Measurements from ENCODE around the gene TMEM31.

TMEM31 gene

GRCh38 chrX:103691059-103691458, 19.6 kb upstream of the TMEM31 start:
- H3K4me3 Mint-ChIP-seq = no peak overlapping the region
- CTCF ChIA-PET = interaction anchor here (0.6 to 1.3 kb wide), 2 partner anchors 158 to 460 kb away, joined by 3 to 4 read pairs; no protein-coding TSS in a partner anchor
- H3K36me3 Mint-ChIP-seq = no peaks in the 10 kb centered on the region

GRCh38 chrX:103697687-103698086, 13.0 kb upstream of the TMEM31 start:
- Mint-ChIP-seq H3K4me1 (no peaks in the 10 kb centered on the region), H3K27me3 (no peaks in the 10 kb centered on the region), H3K9me3 (no peaks in the 10 kb centered on the region), H3K27ac (no peak overlapping the region), H3K36me3 (no peaks in the 10 kb centered on the region), H3K4me3 (no peak overlapping the region)
- no peak for DNase-seq
- CTCF ChIA-PET = no interaction called here

More at GRCh38 chrX:103691059-103691458, 19.6 kb upstream of the TMEM31 start:
- no peaks in the 10 kb centered on the region for H3K27me3 Mint-ChIP-seq
- H3K27ac Mint-ChIP-seq = no peak overlapping the region
- H3K4me1 Mint-ChIP-seq = no peaks in the 10 kb centered on the region
- no peaks in the 10 kb centered on the region for H3K9me3 Mint-ChIP-seq
- DNase-seq = no peak

GRCh38 chrX:103699243-103699642, 11.5 kb upstream of the TMEM31 start:
- Mint-ChIP-seq H3K9me3 (no peaks in the 10 kb centered on the region), H3K4me1 (no peaks in the 10 kb centered on the region), H3K36me3 (no peaks in the 10 kb centered on the region), H3K4me3 (no peak overlapping the region), H3K27ac (no peak overlapping the region), H3K27me3 (peaks cover 4% of the 10 kb centered on the region)
- CTCF ChIA-PET = no interaction called here
- no peak for DNase-seq

DNA sequence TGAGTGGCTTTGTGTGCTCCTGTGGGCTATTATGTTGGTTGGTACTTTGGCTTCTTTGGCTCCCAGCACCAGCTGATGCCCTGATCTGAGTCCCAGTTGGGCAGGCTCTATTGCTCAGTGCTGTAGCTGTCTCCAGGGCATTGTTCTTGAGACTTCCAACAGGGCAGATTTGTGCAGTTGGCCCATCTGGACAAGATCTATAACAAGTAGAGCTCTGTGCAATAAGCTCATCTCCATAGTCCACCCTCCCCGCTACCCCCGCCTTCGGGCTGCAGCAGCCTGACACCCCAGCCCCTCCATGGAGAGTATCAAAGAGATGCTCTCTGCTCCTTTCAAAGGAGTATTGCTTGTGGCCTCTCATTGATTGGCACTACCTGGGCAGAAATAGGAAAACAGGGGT, 5.8 kb upstream of the TMEM31 start:
- Mint-ChIP-seq H3K27me3 (peaks cover 15% of the 10 kb centered on the region), H3K36me3 (no peaks in the 10 kb centered on the region), H3K27ac (no peak overlapping the region), H3K4me1 (no peaks in the 10 kb centered on the region), H3K9me3 (no peaks in the 10 kb centered on the region), H3K4me3 (no peak overlapping the region)
- DNase-seq = no peak
- CTCF ChIA-PET = no interaction called here

- Mint-ChIP-seq H3K27ac (no peak overlapping the region), H3K36me3 (no peaks in the 10 kb centered on the region), H3K4me1 (no peaks in the 10 kb centered on the region), H3K9me3 (no peaks in the 10 kb centered on the region), H3K4me3 (no peak overlapping the region), H3K27me3 (no peaks in the 10 kb centered on the region)
- CTCF ChIA-PET = no interaction called here
- DNase-seq = no peak
Measured at GRCh38 chrX:103716962-103717361, 6.3 kb downstream of the TMEM31 start.

GRCh38 chrX:103718120-103718519, 7.4 kb downstream of the TMEM31 start:
- H3K9me3 Mint-ChIP-seq = no peaks in the 10 kb centered on the region
- H3K27ac Mint-ChIP-seq = no peak overlapping the region
- H3K36me3 Mint-ChIP-seq = no peaks in the 10 kb centered on the region
- no peaks in the 10 kb centered on the region for H3K4me1 Mint-ChIP-seq
- H3K4me3 Mint-ChIP-seq = no peak overlapping the region
- CTCF ChIA-PET = no interaction called here
- DNase-seq = no peak
- H3K27me3 Mint-ChIP-seq = no peaks in the 10 kb centered on the region

DNA sequence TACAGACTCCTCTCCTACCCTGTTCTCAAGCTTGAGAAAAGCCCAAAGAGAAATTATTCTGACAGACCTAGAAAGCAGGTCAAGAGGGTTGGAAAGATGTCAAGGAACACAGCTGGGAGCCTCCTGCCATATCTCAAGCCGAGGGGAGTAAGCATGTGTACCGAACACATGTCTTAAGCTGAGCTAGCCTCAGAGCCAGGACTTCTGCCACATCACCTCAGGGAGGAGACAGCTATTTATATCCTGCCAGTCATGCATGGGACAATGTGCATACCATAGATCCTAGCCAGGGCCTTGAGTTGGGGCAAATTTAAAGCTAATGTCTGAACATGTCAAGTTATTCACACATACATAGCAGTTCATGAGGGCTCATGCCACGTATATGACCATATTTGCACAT, 11.8 kb downstream of the TMEM31 start:
- no peaks in the 10 kb centered on the region for H3K9me3 Mint-ChIP-seq
- no peaks in the 10 kb centered on the region for H3K27me3 Mint-ChIP-seq
- CTCF ChIA-PET = no interaction called here
- H3K27ac Mint-ChIP-seq = no peak overlapping the region
- no peaks in the 10 kb centered on the region for H3K4me1 Mint-ChIP-seq
- no peaks in the 10 kb centered on the region for H3K36me3 Mint-ChIP-seq
- H3K4me3 Mint-ChIP-seq = no peak overlapping the region
- DNase-seq = no peak

- H3K27me3 Mint-ChIP-seq = peaks cover 4% of the 10 kb centered on the region
- H3K4me1 Mint-ChIP-seq = peaks cover 3% of the 10 kb centered on the region
- H3K4me3 Mint-ChIP-seq = no peak overlapping the region
- no peak overlapping the region for H3K27ac Mint-ChIP-seq
- CTCF ChIA-PET = no interaction called here
- DNase-seq = no peak
- no peaks in the 10 kb centered on the region for H3K9me3 Mint-ChIP-seq
- H3K36me3 Mint-ChIP-seq = no peaks in the 10 kb centered on the region
Measured at GRCh38 chrX:103726477-103726876, 15.8 kb downstream of the TMEM31 start.

GRCh38 chrX:103727115-103727514, 16.4 kb downstream of the TMEM31 start:
- Mint-ChIP-seq H3K27me3 (peaks cover 4% of the 10 kb centered on the region), H3K27ac (no peak overlapping the region), H3K9me3 (no peaks in the 10 kb centered on the region), H3K4me3 (no peak overlapping the region), H3K36me3 (no peaks in the 10 kb centered on the region), H3K4me1 (peaks cover 3% of the 10 kb centered on the region)
- CTCF ChIA-PET = no interaction called here
- no peak for DNase-seq

DNA sequence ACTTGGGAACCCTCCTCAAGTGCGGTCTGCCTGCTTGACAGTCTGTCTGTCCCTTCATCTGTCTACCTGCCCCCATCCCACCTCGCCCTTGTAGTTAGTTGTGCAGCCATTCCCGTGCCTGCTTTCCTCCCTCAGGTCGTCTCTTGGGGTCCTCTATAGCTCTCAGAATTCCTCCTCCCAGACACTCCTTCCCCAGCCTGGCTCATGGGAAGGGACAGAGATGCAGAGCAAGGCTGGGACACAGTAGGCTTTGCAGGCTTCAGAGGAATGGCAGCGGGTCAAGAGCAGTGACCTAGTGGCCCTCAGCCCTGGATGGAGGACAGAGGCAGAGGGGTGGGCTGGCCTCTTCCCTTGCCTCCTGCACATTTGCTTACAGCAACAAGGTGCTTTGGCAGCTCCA, 18.3 kb downstream of the TMEM31 start:
- DNase-seq = no peak
- peaks cover 4% of the 10 kb centered on the region for H3K27me3 Mint-ChIP-seq
- no peaks in the 10 kb centered on the region for H3K36me3 Mint-ChIP-seq
- CTCF ChIA-PET = no interaction called here
- peaks cover 3% of the 10 kb centered on the region for H3K4me1 Mint-ChIP-seq
- no peaks in the 10 kb centered on the region for H3K9me3 Mint-ChIP-seq
- H3K4me3 Mint-ChIP-seq = no peak overlapping the region
- no peak overlapping the region for H3K27ac Mint-ChIP-seq

GRCh38 chrX:103730147-103730795, 19.6 kb downstream of the TMEM31 start:
- Mint-ChIP-seq H3K4me3 (no peak overlapping the region), H3K27me3 (peaks cover 4% of the 10 kb centered on the region), H3K4me1 (peaks cover 3% of the 10 kb centered on the region), H3K27ac (no peak overlapping the region), H3K9me3 (no peaks in the 10 kb centered on the region), H3K36me3 (no peaks in the 10 kb centered on the region)
- CTCF ChIA-PET = no interaction called here
- DNase-seq = no peak

GRCh38 chrX:103730796-103731493, 20.2 kb downstream of the TMEM31 start:
- Mint-ChIP-seq H3K36me3 (no peaks in the 10 kb centered on the region), H3K4me3 (no peak overlapping the region), H3K9me3 (no peaks in the 10 kb centered on the region), H3K27me3 (peaks cover 4% of the 10 kb centered on the region), H3K4me1 (peaks cover 3% of the 10 kb centered on the region), H3K27ac (no peak overlapping the region)
- CTCF ChIA-PET = interaction anchor here (0.6 kb wide), 1 partner anchor 101 kb away, joined by 3 read pairs; no protein-coding TSS in a partner anchor
- no peak for DNase-seq

DNA sequence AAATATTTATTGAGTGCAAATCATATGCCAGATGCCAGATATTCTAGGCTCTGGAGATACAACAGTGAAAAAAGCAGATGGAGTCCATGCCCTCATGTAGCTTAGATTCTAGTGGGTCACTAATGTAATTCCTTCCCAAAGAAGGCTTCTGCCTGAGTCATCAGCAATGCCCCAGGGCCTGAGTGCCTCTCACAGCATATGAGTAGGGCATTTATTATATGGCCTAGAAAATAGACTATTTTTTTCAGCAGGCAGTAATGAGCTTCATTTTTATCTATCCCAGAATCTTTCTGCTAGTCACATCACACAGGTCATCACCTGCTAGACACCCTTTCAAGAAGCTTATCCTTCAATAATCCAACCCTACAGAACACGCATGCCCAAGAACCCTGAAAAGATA, 22.3 kb downstream of the TMEM31 start:
- Mint-ChIP-seq H3K4me3 (no peak overlapping the region), H3K27ac (no peak overlapping the region), H3K36me3 (no peaks in the 10 kb centered on the region), H3K27me3 (peaks cover 4% of the 10 kb centered on the region), H3K4me1 (peaks cover 3% of the 10 kb centered on the region), H3K9me3 (no peaks in the 10 kb centered on the region)
- CTCF ChIA-PET = no interaction called here
- no peak for DNase-seq

GRCh38 chrX:103734125-103734760, 23.5 kb downstream of the TMEM31 start:
- no peak for DNase-seq
- Mint-ChIP-seq H3K36me3 (no peaks in the 10 kb centered on the region), H3K27me3 (peaks cover 4% of the 10 kb centered on the region), H3K9me3 (no peaks in the 10 kb centered on the region), H3K4me1 (peaks cover 3% of the 10 kb centered on the region), H3K27ac (no peak overlapping the region), H3K4me3 (no peak overlapping the region)
- CTCF ChIA-PET = no interaction called here

- Mint-ChIP-seq H3K36me3 (no peaks in the 10 kb centered on the region), H3K4me1 (no peaks in the 10 kb centered on the region), H3K27ac (no peak overlapping the region), H3K4me3 (no peak overlapping the region), H3K9me3 (no peaks in the 10 kb centered on the region), H3K27me3 (no peaks in the 10 kb centered on the region)
- CTCF ChIA-PET = no interaction called here
- no peak for DNase-seq
Measured at GRCh38 chrX:103737696-103738095, 27.0 kb downstream of the TMEM31 start.

Data from activated naive CD4-positive, alpha-beta T cell treated with anti-CD3 and anti-CD28 coated beads, Interleukin-2, amount 10 ng/mL, durations not matched to agents 7 days and 5 days (primary cell).